HAP-1 (cell line): Measurements from ENCODE around the gene OSBPL10.

ENCODE experiments used
- DNase-seq, 2 experiments: peaks; one replicate each; pipeline ENCODE4 v3.0.0-alpha.2; 2016 to 2020; ENCODE audit warnings: low spot score in 2 of 2
- H3K27me3 ChIP-seq: fragments of 250-450 bp; sonication (Bioruptor Pico); 2 replicates; pipeline ENCODE4 v1.5.1; 2020; ENCODE audit warnings: low read depth, mild to moderate bottlenecking, moderate library complexity
- H3K36me3 ChIP-seq: fragments of 250-450 bp; sonication (Bioruptor Pico); replicated peaks from 2 replicates; pipeline ENCODE4 v1.5.1; 2020; ENCODE audit warnings: mild to moderate bottlenecking
- H3K4me1 ChIP-seq: fragments of 250-450 bp; sonication (Bioruptor Pico); 2 replicates; pipeline ENCODE4 v1.5.1; 2020; ENCODE audit warnings: mild to moderate bottlenecking
- H3K4me3 ChIP-seq: fragments of 250-450 bp; sonication (Bioruptor Pico); 2 replicates; pipeline ENCODE4 v1.5.1; 2020; ENCODE audit warnings: mild to moderate bottlenecking, moderate library complexity
- H3K9me3 ChIP-seq: fragments of 250-450 bp; sonication (Bioruptor Pico); 2 replicates; pipeline ENCODE4 v1.5.1; 2020; ENCODE audit warnings: mild to moderate bottlenecking, moderate library complexity
- in situ Hi-C: fragments of 300-500 bp; cut with MboI; formaldehyde crosslinking; loops from 3 replicates; pipeline ENCODE4 v1.14.3; 2020; ENCODE audit warnings: low sequenced_read_pairs, inconsistent platforms, mixed read lengths

The OSBPL10 gene

GRCh38 chr3:31919528-31919927 is 61.5 kb downstream of the OSBPL10 start:
- H3K9me3 ChIP-seq, result no peaks in the 10 kb centered on the region
- H3K4me1 ChIP-seq, result peaks cover 21% of the 10 kb centered on the region
- in situ Hi-C loops, result no loop called here
- no peaks in the 10 kb centered on the region for H3K27me3 ChIP-seq
- no peak for DNase-seq
- H3K4me3 ChIP-seq, result no peak overlapping the region
- no peaks in the 10 kb centered on the region for H3K36me3 ChIP-seq

- H3K27me3 ChIP-seq, result no peaks in the 10 kb centered on the region
- no peak for DNase-seq
- H3K4me3 ChIP-seq, result no peak overlapping the region
- H3K36me3 ChIP-seq, result no peaks in the 10 kb centered on the region
- peaks cover 21% of the 10 kb centered on the region for H3K4me1 ChIP-seq
- in situ Hi-C loops, result no loop called here
- H3K9me3 ChIP-seq, result no peaks in the 10 kb centered on the region
Observed at GRCh38 chr3:31918179-31919150, 62.6 kb downstream of the OSBPL10 start.

GRCh38 chr3:31917303-31918005 is 63.6 kb downstream of the OSBPL10 start:
- Histone ChIP-seq H3K36me3 (no peaks in the 10 kb centered on the region), H3K27me3 (no peaks in the 10 kb centered on the region), H3K4me1 (peaks cover 12% of the 10 kb centered on the region), H3K4me3 (no peak overlapping the region), H3K9me3 (no peaks in the 10 kb centered on the region)
- DNase-seq, result no peak
- in situ Hi-C loops, result no loop called here

GRCh38 chr3:31911643-31912042 is 69.4 kb downstream of the OSBPL10 start:
- DNase-seq, result no peak
- Histone ChIP-seq H3K27me3 (no peaks in the 10 kb centered on the region), H3K9me3 (no peaks in the 10 kb centered on the region), H3K36me3 (no peaks in the 10 kb centered on the region), H3K4me1 (peaks cover 6% of the 10 kb centered on the region), H3K4me3 (no peak overlapping the region)
- in situ Hi-C loops, result no loop called here

- in situ Hi-C loops, result no loop called here
- Histone ChIP-seq H3K27me3 (no peaks in the 10 kb centered on the region), H3K4me3 (no peak overlapping the region), H3K36me3 (no peaks in the 10 kb centered on the region), H3K4me1 (peaks cover under 1% of the 10 kb centered on the region; the same call in 1 of the 2 replicates), H3K9me3 (no peaks in the 10 kb centered on the region)
- no peak for DNase-seq
Observed at GRCh38 chr3:31911124-31911523, 69.9 kb downstream of the OSBPL10 start.

- Histone ChIP-seq H3K4me1 (no peaks in the 10 kb centered on the region), H3K36me3 (no peaks in the 10 kb centered on the region), H3K9me3 (no peaks in the 10 kb centered on the region), H3K27me3 (no peaks in the 10 kb centered on the region), H3K4me3 (no peak overlapping the region)
- no peak for DNase-seq
- in situ Hi-C loops, result no loop called here
Observed at GRCh38 chr3:31909455-31909854, 71.6 kb downstream of the OSBPL10 start.

- Histone ChIP-seq H3K36me3 (no peaks in the 10 kb centered on the region), H3K27me3 (no peaks in the 10 kb centered on the region), H3K4me1 (no peaks in the 10 kb centered on the region), H3K4me3 (no peak overlapping the region), H3K9me3 (no peaks in the 10 kb centered on the region)
- DNase-seq, result no peak
- in situ Hi-C loops, result no loop called here
Observed at GRCh38 chr3:31908391-31909097, 72.5 kb downstream of the OSBPL10 start.

GRCh38 chr3:31906182-31906581 is 74.9 kb downstream of the OSBPL10 start:
- Histone ChIP-seq H3K36me3 (no peaks in the 10 kb centered on the region), H3K27me3 (no peaks in the 10 kb centered on the region), H3K4me3 (no peak overlapping the region), H3K4me1 (peaks cover 6% of the 10 kb centered on the region), H3K9me3 (no peaks in the 10 kb centered on the region)
- in situ Hi-C loops, result no loop called here
- no peak for DNase-seq

- in situ Hi-C loops, result no loop called here
- peaks cover 11% of the 10 kb centered on the region for H3K4me1 ChIP-seq
- no peak for DNase-seq
Observed at GRCh38 chr3:31903686-31904431, 77.2 kb downstream of the OSBPL10 start.

GRCh38 chr3:31900583-31900982 is 80.5 kb downstream of the OSBPL10 start:
- DNase-seq, result no peak
- in situ Hi-C loops, result no loop called here
- H3K27me3 ChIP-seq, result no peaks in the 10 kb centered on the region
- no peaks in the 10 kb centered on the region for H3K36me3 ChIP-seq
- peaks cover 11% of the 10 kb centered on the region for H3K4me1 ChIP-seq
- H3K9me3 ChIP-seq, result no peaks in the 10 kb centered on the region
- H3K4me3 ChIP-seq, result no peak overlapping the region

More at GRCh38 chr3:31903686-31904431, 77.2 kb downstream of the OSBPL10 start:
- no peaks in the 10 kb centered on the region for H3K27me3 ChIP-seq
- H3K36me3 ChIP-seq, result no peaks in the 10 kb centered on the region
- H3K9me3 ChIP-seq, result no peaks in the 10 kb centered on the region
- no peak overlapping the region for H3K4me3 ChIP-seq

- H3K4me3 ChIP-seq, result no peak overlapping the region
- peaks cover 27% of the 10 kb centered on the region for H3K4me1 ChIP-seq
- no peaks in the 10 kb centered on the region for H3K9me3 ChIP-seq
- DNase-seq, result no peak
- no peaks in the 10 kb centered on the region for H3K27me3 ChIP-seq
- in situ Hi-C loops, result no loop called here
- H3K36me3 ChIP-seq, result no peaks in the 10 kb centered on the region
Observed at GRCh38 chr3:31896648-31897433, 84.2 kb downstream of the OSBPL10 start.

GRCh38 chr3:31896026-31896425 is 85.0 kb downstream of the OSBPL10 start:
- in situ Hi-C loops, result no loop called here
- no peak for DNase-seq
- Histone ChIP-seq H3K4me1 (peaks cover 19% of the 10 kb centered on the region), H3K4me3 (no peak overlapping the region), H3K9me3 (no peaks in the 10 kb centered on the region), H3K36me3 (no peaks in the 10 kb centered on the region), H3K27me3 (no peaks in the 10 kb centered on the region)
